NCI-H460 (cell line): ENCODE data around the gene CHRNA4. TPM values are rescaled to one million over a fixed set of nuclear protein-coding genes. Genes with fewer than 3 reads are reported as not detected.

Source experiments
- DNase-seq: peaks from one replicate; pipeline ENCODE4 v3.0.0-alpha.2; 2016; ENCODE audit warnings: low read depth; ENCODE audit errors: extremely low read depth
- total RNA-seq: library from RNA; depleted of rRNA; stranded (reverse); fragments of >200 nt; shearing (Covaris generic); gene quantifications from 2 replicates; pipeline ENCODE4 v1.2.3, GENCODE V29; 2014

The CHRNA4 gene
- total RNA-seq, 1 experiment from 2014 or later, result not detected

GRCh38 chr20:63398744-63399514 is 37.8 kb upstream of the CHRNA4 start:
- no peak for DNase-seq

DNA sequence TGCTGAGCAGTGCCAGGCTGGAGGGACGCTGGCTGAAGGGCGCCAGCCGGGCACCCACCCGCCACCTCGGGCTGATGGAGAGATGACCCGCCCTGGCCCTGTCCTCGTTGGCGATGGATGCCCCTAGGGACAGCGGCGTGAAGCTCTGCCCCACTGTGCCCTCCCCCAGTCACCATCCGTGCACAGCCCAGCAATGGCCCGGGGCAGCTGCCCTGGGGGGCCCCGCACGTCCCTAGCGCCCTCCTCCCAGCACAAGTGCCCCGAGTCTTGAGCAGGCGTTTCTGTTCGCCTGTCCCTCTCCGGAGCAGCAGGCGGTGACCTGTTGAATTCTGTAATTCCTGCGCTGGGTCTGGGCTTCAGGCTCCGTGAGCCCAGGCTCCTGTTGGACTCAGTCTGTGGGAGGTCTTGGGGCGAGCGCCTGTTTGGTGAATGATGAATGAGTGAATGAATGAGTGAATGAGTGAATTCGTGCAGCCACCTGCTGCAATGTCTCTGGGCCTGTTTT is 36.8 kb upstream of the CHRNA4 start:
- DNase-seq, result no peak

DNA sequence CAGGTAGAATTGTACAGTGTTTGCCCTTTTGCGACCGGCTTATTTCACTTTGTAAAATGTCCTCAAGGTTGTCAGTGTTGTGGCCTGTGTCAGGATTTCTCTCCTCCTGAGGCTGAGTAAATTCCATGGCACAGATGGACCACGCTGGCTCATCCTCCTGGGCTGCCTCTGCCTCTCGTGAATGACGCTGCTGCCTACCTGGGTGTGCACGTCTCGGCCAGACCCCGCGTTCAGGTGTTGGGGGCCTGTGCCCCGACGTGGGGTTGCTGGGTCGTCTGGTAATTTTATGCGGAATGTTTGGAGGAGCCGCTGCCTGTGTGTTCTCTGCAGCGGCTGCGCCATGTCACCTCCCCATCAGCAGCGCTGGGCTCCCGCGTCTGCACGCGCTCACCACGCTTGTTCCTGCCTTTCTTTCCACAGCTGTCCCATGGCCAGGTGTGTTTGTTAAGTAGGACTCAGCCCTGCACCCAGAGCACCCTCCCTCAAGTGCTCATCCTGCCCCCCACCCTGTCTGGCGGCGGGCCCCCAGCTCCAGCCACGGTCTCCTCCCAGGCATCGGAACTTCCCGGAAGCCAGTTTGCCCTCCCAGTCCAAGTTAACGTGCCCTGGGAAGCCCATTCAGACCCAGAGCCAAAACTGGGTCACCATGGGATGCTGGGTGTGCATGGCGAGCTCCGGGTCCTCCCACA is 36.1 kb upstream of the CHRNA4 start:
- DNase-seq, result no peak

DNA sequence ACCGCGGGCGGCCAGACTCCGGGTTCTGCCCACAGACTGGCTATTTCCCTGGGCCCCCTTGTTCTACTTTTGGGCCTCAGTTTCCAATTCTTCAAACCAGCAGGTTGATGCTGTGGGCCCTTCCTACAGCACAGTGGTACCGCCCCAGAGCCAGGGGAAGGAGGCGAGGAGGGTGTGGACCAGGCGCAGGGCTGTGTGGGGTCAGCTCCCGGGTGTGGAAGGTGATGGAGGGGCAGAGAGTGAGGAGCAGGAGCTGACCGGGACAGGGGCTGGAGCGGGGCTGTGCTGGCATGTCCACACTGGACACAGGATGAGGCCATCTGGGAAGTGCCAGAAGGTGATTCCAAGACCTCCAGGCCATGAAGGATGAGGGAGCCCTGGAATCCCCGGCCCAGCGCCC is 35.2 kb upstream of the CHRNA4 start:
- no peak for DNase-seq

GRCh38 chr20:63395723-63396122 is 34.6 kb upstream of the CHRNA4 start:
- DNase-seq, result no peak

GRCh38 chr20:63394920-63395455 is 33.8 kb upstream of the CHRNA4 start:
- DNase-seq, result no peak

GRCh38 chr20:63394069-63394919 is 33.1 kb upstream of the CHRNA4 start:
- no peak for DNase-seq

GRCh38 chr20:63393566-63393965 is 32.4 kb upstream of the CHRNA4 start:
- no peak for DNase-seq

DNA sequence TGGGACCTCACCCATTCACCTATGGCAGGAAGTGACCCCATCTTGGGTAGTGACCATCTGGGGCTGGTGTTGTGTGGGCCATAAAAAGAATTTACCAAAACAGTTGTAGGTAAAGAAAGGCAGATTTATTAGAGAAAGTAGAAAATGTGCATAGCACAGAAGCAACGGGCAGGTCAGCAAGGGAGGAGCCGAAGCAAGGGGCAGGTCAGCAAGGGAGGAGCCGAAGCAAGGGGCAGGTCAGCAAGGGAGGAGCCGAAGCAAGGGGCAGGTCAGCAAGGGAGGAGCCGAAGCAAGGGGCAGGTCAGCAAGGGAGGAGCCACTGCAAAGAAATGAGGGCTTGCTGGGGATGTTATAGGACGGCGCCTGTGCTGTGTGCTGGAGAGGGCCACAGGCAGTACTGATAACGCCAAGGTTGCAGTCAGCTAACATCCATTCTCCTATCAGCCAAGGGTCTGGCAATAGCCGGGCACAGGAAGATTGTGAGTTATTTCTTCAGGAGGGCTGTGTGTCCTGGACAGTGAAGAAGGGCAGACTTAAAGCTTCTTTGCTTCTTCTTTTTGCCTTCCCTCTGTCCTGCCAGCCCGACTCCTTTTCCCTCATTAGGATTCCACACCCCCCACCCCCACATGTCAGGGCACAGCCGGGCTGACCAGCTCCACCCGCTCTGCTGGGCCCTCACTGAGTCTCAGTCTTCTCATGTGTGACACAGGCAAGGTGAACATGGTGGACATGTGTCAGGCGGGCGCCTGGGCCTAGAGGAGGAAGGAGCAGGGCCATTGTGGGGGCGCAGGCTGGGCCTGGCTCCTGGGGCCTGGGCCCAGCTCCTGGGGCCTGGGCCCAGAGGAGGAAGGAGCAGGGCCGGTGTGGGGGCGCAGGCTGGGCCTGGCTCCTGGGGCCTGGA is 31.6 kb upstream of the CHRNA4 start:
- DNase-seq, result no peak

DNA sequence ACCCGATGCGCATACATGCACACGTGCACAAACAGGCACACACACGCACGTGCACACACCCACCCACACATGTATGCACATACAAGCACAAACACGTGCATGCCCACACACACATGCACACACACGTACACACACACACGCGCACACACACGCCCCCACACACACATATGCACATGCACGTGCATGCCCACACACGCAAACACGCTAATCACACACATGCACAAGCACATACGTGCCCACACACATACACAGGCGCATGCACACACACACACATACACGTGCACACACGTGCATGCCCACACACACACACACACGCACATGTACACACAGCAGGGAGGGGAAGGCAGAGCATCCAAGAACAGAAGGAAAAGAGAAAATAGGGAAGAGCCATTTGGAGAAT is 26.8 kb upstream of the CHRNA4 start:
- DNase-seq, result no peak

- DNase-seq, result no peak
Observed at GRCh38 chr20:63387393-63387792, 26.2 kb upstream of the CHRNA4 start.

- no peak for DNase-seq
Observed at GRCh38 chr20:63386491-63386890, 25.3 kb upstream of the CHRNA4 start.

- DNase-seq, result no peak
Observed at GRCh38 chr20:63385819-63386218, 24.7 kb upstream of the CHRNA4 start.

DNA sequence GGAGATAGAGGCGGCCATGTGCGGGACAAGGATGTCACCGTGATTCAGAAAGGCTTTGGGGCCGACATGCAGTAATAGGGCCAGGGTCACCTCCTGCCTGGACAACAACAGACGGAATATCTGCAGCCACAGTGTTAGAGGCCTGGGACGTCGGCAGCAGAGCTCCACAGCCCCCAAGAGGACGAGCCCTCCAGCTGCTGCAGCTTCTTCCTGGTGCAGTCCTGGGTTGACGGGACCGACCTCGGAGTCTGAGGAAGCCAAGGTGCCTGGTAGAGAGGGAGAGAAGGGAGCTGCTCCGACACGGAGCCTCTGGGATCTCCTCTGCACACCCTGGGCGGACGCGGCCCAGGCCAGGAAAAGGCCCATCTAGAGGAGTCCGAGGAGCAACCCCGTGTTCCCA is 23.2 kb upstream of the CHRNA4 start:
- no peak for DNase-seq

- DNase-seq, result no peak
Observed at GRCh38 chr20:63383556-63383955, 22.4 kb upstream of the CHRNA4 start.

- DNase-seq, result no peak
Observed at GRCh38 chr20:63382551-63383300, 21.6 kb upstream of the CHRNA4 start.

GRCh38 chr20:63381781-63382431 is 20.8 kb upstream of the CHRNA4 start:
- DNase-seq, result no peak

DNA sequence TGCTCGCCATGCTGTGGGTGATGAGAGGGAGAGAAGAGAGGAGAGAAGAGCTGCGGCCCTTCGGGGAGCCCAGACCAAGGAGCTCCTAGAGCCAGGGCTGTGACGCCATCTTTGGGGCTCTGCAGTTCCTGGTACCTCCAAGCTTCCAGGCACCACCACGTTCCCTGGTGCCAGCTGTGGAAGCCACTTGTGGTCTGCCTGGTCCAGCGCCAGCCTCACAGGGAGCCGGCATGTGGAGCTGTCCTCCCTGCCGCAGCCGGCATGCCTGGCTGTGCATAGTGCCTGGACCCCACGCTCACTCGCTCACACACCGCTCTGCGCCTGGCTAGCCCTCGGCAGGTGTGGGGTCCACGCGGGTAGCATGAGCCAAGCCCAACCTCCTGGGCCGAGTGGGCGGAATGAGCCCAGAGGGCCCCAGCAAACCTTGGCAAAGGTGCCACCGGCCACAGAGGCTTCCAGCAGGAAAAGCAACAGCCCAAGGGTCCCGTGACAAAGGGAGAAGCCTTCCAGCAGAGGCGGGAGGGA is 19.3 kb upstream of the CHRNA4 start:
- no peak for DNase-seq
